Liver (tissue), 9 donors: ENCODE measurements around the gene PLAU. TPM values are rescaled to one million over a fixed set of nuclear protein-coding genes. Genes with fewer than 3 reads are reported as not detected.

ENCODE experiments used
- DNase-seq: peaks from one replicate; pipeline ENCODE4 v3.0.0-alpha.2; 2017; ENCODE audit warnings: low spot score
- H3K27ac ChIP-seq, 2 donors: one replicate each; pipeline ENCODE4 v1.7.0; 2013; ENCODE audit warnings: inconsistent platforms in 2 of 2, low read length in 2 of 2, control low read depth in 1 of 2, low read depth in 1 of 2, mild to moderate bottlenecking in 1 of 2
- H3K27me3 ChIP-seq, 4 donors: one replicate each; pipeline versions ENCODE4 v1.6.1 to v1.7.0; 2013; ENCODE audit warnings: low read length in 3 of 4, inconsistent platforms in 1 of 4, mild to moderate bottlenecking in 1 of 4, moderate library complexity in 1 of 4; ENCODE audit not compliant: control insufficient read depth in 4 of 4, insufficient read depth in 4 of 4
- H3K36me3 ChIP-seq, 4 donors: one replicate each; pipeline versions ENCODE4 v1.6.1 to v1.7.0; 2013; ENCODE audit warnings: low read length in 3 of 4, mild to moderate bottlenecking in 3 of 4, low read depth in 1 of 4, moderate library complexity in 1 of 4; ENCODE audit not compliant: control insufficient read depth in 4 of 4, insufficient read depth in 3 of 4
- H3K4me1 ChIP-seq, 4 donors: one replicate each; pipeline versions ENCODE4 v1.6.1 to v1.7.0; 2013; ENCODE audit warnings: low read length in 3 of 4, mild to moderate bottlenecking in 3 of 4, moderate library complexity in 1 of 4; ENCODE audit not compliant: control insufficient read depth in 4 of 4, insufficient read depth in 4 of 4
- H3K4me3 ChIP-seq, 3 donors: one replicate each; pipeline versions ENCODE4 v1.6.1 to v1.7.0; 2013; ENCODE audit warnings: low read length in 3 of 3, control low read depth in 1 of 3, low read depth in 1 of 3, mild to moderate bottlenecking in 1 of 3
- H3K9ac ChIP-seq, 2 donors: one replicate each; pipeline ENCODE4 v1.7.0; 2013; ENCODE audit warnings: low read length in 2 of 2, mild to moderate bottlenecking in 2 of 2, moderate library complexity in 2 of 2, control low read depth in 1 of 2, low read depth in 1 of 2
- H3K9me3 ChIP-seq, 4 donors: one replicate each; pipeline versions ENCODE4 v1.6.1 to v1.7.0; 2013; ENCODE audit warnings: low read length in 3 of 4; ENCODE audit not compliant: control insufficient read depth in 4 of 4
- EGR1 ChIP-seq, 2 donors: IDR thresholded peaks; 2 replicates each; pipeline ENCODE4 v1.6.1; 2016 to 2018; ENCODE audit warnings: antibody characterized with exemption in 2 of 2, low read depth in 2 of 2
- FOXA1 ChIP-seq: IDR thresholded peaks from 2 replicates; pipeline ENCODE4 v1.6.1; 2016; ENCODE audit warnings: antibody characterized with exemption
- FOXA2 ChIP-seq: IDR thresholded peaks from 2 replicates; pipeline ENCODE4 v1.6.1; 2016; ENCODE audit warnings: antibody characterized with exemption
- GABPA ChIP-seq, 2 donors: IDR thresholded peaks in 1 of 2; conservative IDR thresholded peaks in 1 of 2; 2 replicates each; pipeline ENCODE4 v1.6.1; 2016; ENCODE audit warnings: antibody characterized with exemption in 2 of 2, mild to moderate bottlenecking in 1 of 2, moderate library complexity in 1 of 2
- HNF4A ChIP-seq, 2 donors: conservative IDR thresholded peaks; 2 replicates each; pipeline ENCODE4 v1.6.1; 2016; ENCODE audit warnings: antibody characterized with exemption in 2 of 2, mild to moderate bottlenecking in 2 of 2
- JUND ChIP-seq, 2 donors: IDR thresholded peaks; 2 replicates each; pipeline ENCODE4 v1.6.1; 2016; ENCODE audit warnings: antibody characterized with exemption in 2 of 2
- NR2F2 ChIP-seq: IDR thresholded peaks from 2 replicates; pipeline ENCODE4 v1.6.1; 2016; ENCODE audit warnings: antibody characterized with exemption
- RAD21 ChIP-seq, 2 donors: IDR thresholded peaks; 2 replicates each; pipeline ENCODE4 v1.6.1; 2016; ENCODE audit warnings: antibody characterized with exemption in 2 of 2, mild to moderate bottlenecking in 2 of 2
- SP1 ChIP-seq: IDR thresholded peaks from 2 replicates; pipeline ENCODE4 v1.6.1; 2018; ENCODE audit warnings: antibody characterized with exemption, mild to moderate bottlenecking
- TAF1 ChIP-seq: conservative IDR thresholded peaks from 2 replicates; pipeline ENCODE4 v1.6.1; 2016; ENCODE audit warnings: antibody characterized with exemption, mild to moderate bottlenecking
- YY1 ChIP-seq: IDR thresholded peaks from 2 replicates; pipeline ENCODE4 v1.6.1; 2016; ENCODE audit warnings: antibody characterized with exemption, mild to moderate bottlenecking
- WGBS: extraction: QIAGEN DNeasy Blood & Tissue Kit; methylation state at CpG from one replicate; pipeline ENCODE4 v1.1.7; 2013; 5-methylcytosine and 5-hydroxymethylcytosine counted together
- polyA plus RNA-seq, 2 donors: library from polyadenylated mRNA; stranded (reverse) in 1 of 2; unstranded in 1 of 2; fragments of 200-250 nt in 1 of 2; fragments of >200 nt in 1 of 2; fragmentation: Nextera tagmentation in 1 of 2; extraction: Ambion mirVana in 1 of 2; gene quantifications; one replicate each; pipeline versions ENCODE4 v1.2.1 to v1.2.3, GENCODE V29; 2013 to 2015
- total RNA-seq, 2 donors: library from RNA; depleted of rRNA; stranded (reverse); fragments of >200 nt; gene quantifications; one replicate each; pipeline ENCODE4 v1.2.3, GENCODE V29; 2014
- TF ChIP-seq, protein P1 (sequence below): IDR thresholded peaks from 2 replicates; pipeline ENCODE4 v1.6.1; 2016; ENCODE audit warnings: antibody characterized with exemption
- TF ChIP-seq, protein P2 (sequence below): IDR thresholded peaks from 2 replicates; pipeline ENCODE4 v1.6.1; 2016; ENCODE audit warnings: antibody characterized with exemption, mild to moderate bottlenecking
- TF ChIP-seq, protein P3 (sequence below): IDR thresholded peaks from 2 replicates; pipeline ENCODE4 v1.6.1; 2016; ENCODE audit warnings: antibody characterized with exemption
- TF ChIP-seq, protein P4 (sequence below): fragments of 150-350 bp; IDR thresholded peaks from 2 replicates; pipeline ENCODE4 v1.5.1; 2017; ENCODE audit warnings: improper control_type of control experiment, low read depth, low read length; ENCODE audit not compliant: missing input control
- donor health status: healthy.
- donor health status: healthy.
- donor health status: healthy.
- donor health status: healthy.
- donor health status: healthy.

The PLAU gene
- total and polyA plus RNA-seq, 4 donors, result 0.40 to 1.0 (median 0.79) TPM

DNA sequence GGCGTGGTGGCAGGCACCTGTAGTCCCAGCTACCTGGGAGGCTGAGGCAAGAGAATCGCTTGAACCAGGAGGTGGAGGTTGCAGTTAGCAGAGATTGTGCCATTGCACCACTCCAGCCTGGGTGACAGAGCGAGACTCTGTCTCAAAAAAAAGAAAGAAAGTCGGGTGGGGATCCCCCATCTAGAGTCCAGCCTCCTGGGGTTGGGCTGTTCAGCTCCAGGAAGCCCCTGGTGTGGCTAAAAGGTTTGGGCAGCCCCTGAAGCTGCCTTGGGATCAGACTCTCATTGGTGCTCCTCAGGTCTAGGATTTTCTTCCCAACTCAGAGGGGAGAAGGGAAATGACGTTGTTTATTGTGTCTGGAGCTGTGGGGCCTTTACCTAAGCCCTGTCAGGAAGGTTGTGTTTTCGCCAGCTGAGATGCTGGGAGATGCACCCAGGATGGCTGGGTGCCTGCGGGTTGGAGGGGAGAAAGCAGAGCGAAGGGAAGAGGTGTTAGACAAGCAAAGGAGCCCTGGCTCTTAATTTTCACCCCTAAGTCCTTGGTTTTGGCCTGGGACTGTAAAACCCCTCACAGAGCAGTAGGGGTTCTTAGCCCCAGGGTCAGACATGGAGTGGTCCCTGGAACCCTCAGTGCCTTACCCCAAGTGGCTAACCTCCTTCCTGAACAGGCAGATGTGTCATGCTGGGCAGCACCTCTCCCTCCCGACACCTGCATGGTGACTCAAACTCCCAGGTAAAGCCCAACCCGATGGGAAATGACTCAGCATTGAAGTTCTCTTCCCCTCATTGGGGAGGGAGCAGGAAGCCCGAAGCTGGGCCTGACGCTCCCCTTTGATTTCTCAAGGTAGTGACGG lies 21.1 kb downstream of the PLAU start:
- Histone ChIP-seq H3K36me3 (no peaks in the 10 kb centered on the region), H3K4me1 (no peaks in the 10 kb centered on the region), H3K9ac (no peak overlapping the region), H3K9me3 (no peaks in the 10 kb centered on the region), H3K27me3 (no peaks in the 10 kb centered on the region), H3K4me3 (no peak overlapping the region), H3K27ac (peak overlapping the region in 1 of 2 donors; percentile 12)
- no peak for TF ChIP-seq FOXA1
- no peak for TF ChIP-seq HNF4A (conservative IDR thresholded peaks at IDR 0.05)
- no peak for TF ChIP-seq SP1
- WGBS, result 82% methylated on average over 13 of the region's 13 CpGs
- no peak for DNase-seq

DNA sequence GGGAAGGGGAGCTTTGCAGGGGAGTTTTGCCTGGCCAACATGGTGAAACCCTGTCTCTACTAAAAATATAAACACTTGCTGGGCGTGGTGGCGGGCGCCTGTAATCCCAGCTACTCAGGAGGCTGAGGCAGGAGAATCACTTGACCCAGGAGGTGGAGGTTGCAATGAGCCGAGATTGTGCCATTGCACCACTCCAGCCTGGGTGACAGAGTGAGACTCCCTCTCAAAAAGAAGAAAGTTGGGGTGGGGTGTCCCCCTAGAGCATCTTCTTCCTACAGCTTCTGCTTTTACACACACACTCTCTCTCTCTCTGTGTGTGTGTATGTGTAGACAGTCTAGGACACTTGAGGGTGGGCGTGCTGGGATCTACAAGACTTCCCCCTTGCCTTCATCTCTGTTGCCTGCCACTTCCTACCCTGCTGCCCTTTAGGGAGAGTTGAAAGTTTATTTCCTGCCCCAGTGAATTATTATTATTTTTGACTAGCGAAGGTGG lies 21.7 kb downstream of the PLAU start:
- no peaks in the 10 kb centered on the region for H3K27me3 ChIP-seq
- WGBS, result 93% methylated on average over 6 of the region's 6 CpGs
- TF ChIP-seq, protein P1, sequence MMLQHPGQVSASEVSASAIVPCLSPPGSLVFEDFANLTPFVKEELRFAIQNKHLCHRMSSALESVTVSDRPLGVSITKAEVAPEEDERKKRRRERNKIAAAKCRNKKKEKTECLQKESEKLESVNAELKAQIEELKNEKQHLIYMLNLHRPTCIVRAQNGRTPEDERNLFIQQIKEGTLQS, result no peak
- no peaks in the 10 kb centered on the region for H3K36me3 ChIP-seq
- no peaks in the 10 kb centered on the region for H3K9me3 ChIP-seq
- no peaks in the 10 kb centered on the region for H3K4me1 ChIP-seq
- no peak overlapping the region for H3K27ac ChIP-seq
- no peak overlapping the region for H3K4me3 ChIP-seq
- H3K9ac ChIP-seq, result no peak overlapping the region
- DNase-seq, result no peak

DNA sequence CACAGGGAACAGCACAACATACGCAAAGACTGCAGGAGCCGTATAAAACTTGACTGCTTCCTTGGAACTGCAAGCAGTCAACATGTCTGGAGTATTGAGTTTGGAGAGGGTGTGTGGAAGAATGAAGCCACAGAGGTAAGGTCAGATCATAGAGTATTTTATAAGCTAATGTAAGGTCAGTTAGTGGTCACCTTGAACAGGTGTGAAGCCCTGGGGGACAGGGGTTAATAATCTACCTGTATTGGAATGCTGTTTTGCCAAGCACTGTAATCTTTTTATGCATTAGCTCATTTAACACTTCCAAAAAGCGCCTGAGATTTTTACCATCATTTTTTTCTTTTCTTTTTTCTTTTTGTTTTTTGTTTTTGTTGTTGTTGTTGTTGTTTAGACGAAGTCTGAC lies 23.1 kb downstream of the PLAU start:
- Histone ChIP-seq H3K4me3 (no peak overlapping the region), H3K27me3 (no peaks in the 10 kb centered on the region), H3K4me1 (no peaks in the 10 kb centered on the region), H3K9ac (no peak overlapping the region), H3K27ac (no peak overlapping the region), H3K36me3 (no peaks in the 10 kb centered on the region), H3K9me3 (no peaks in the 10 kb centered on the region)
- TF ChIP-seq RAD21 (IDR thresholded peaks at IDR 0.05) (no peak), TAF1 (no peak), HNF4A (conservative IDR thresholded peaks at IDR 0.05) (no peak), FOXA1 (no peak), NR2F2 (no peak), EGR1 (IDR thresholded peaks at IDR 0.05; ENCODE audit: low read depth in 2 of 2) (no peak), SP1 (no peak), YY1 (no peak), GABPA (IDR thresholded peaks at IDR 0.05 in 1 of 2, conservative IDR thresholded peaks at IDR 0.05 in 1 of 2) (no peak), JUND (IDR thresholded peaks at IDR 0.05) (no peak), FOXA2 (no peak)
- TF ChIP-seq, protein P2, sequence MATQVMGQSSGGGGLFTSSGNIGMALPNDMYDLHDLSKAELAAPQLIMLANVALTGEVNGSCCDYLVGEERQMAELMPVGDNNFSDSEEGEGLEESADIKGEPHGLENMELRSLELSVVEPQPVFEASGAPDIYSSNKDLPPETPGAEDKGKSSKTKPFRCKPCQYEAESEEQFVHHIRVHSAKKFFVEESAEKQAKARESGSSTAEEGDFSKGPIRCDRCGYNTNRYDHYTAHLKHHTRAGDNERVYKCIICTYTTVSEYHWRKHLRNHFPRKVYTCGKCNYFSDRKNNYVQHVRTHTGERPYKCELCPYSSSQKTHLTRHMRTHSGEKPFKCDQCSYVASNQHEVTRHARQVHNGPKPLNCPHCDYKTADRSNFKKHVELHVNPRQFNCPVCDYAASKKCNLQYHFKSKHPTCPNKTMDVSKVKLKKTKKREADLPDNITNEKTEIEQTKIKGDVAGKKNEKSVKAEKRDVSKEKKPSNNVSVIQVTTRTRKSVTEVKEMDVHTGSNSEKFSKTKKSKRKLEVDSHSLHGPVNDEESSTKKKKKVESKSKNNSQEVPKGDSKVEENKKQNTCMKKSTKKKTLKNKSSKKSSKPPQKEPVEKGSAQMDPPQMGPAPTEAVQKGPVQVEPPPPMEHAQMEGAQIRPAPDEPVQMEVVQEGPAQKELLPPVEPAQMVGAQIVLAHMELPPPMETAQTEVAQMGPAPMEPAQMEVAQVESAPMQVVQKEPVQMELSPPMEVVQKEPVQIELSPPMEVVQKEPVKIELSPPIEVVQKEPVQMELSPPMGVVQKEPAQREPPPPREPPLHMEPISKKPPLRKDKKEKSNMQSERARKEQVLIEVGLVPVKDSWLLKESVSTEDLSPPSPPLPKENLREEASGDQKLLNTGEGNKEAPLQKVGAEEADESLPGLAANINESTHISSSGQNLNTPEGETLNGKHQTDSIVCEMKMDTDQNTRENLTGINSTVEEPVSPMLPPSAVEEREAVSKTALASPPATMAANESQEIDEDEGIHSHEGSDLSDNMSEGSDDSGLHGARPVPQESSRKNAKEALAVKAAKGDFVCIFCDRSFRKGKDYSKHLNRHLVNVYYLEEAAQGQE, result no peak
- TF ChIP-seq, protein P3, sequence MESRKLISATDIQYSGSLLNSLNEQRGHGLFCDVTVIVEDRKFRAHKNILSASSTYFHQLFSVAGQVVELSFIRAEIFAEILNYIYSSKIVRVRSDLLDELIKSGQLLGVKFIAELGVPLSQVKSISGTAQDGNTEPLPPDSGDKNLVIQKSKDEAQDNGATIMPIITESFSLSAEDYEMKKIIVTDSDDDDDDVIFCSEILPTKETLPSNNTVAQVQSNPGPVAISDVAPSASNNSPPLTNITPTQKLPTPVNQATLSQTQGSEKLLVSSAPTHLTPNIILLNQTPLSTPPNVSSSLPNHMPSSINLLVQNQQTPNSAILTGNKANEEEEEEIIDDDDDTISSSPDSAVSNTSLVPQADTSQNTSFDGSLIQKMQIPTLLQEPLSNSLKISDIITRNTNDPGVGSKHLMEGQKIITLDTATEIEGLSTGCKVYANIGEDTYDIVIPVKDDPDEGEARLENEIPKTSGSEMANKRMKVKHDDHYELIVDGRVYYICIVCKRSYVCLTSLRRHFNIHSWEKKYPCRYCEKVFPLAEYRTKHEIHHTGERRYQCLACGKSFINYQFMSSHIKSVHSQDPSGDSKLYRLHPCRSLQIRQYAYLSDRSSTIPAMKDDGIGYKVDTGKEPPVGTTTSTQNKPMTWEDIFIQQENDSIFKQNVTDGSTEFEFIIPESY, result no peak
- TF ChIP-seq, protein P4, sequence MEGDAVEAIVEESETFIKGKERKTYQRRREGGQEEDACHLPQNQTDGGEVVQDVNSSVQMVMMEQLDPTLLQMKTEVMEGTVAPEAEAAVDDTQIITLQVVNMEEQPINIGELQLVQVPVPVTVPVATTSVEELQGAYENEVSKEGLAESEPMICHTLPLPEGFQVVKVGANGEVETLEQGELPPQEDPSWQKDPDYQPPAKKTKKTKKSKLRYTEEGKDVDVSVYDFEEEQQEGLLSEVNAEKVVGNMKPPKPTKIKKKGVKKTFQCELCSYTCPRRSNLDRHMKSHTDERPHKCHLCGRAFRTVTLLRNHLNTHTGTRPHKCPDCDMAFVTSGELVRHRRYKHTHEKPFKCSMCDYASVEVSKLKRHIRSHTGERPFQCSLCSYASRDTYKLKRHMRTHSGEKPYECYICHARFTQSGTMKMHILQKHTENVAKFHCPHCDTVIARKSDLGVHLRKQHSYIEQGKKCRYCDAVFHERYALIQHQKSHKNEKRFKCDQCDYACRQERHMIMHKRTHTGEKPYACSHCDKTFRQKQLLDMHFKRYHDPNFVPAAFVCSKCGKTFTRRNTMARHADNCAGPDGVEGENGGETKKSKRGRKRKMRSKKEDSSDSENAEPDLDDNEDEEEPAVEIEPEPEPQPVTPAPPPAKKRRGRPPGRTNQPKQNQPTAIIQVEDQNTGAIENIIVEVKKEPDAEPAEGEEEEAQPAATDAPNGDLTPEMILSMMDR, result no peak
- TF ChIP-seq, protein P1, result no peak
- DNase-seq, result no peak
- 85% methylated on average over 4 of the region's 4 CpGs for WGBS
